Glutamatergic neuron (in vitro differentiated cells): ENCODE results near the gene CSN1S1. TPM values are rescaled to one million over a fixed set of nuclear protein-coding genes. Genes with fewer than 3 reads are reported as not detected.

Source experiments
- DNase-seq: peaks from one replicate; pipeline ENCODE4 v3.0.0; 2022
- H3K27ac Mint-ChIP-seq: one replicate; pipeline ENCODE4 v1.8.0; 2020; ENCODE audit warnings: mild to moderate bottlenecking, mixed read lengths, inconsistent platforms; ENCODE audit not compliant: unreplicated experiment
- H3K27me3 Mint-ChIP-seq: one replicate; pipeline ENCODE4 v1.8.0; 2020; ENCODE audit warnings: mild to moderate bottlenecking, moderate library complexity, mixed read lengths, inconsistent platforms; ENCODE audit not compliant: unreplicated experiment
- H3K36me3 Mint-ChIP-seq: one replicate; pipeline ENCODE4 v1.8.0; 2020; ENCODE audit warnings: mild to moderate bottlenecking, mixed read lengths, inconsistent platforms; ENCODE audit not compliant: unreplicated experiment
- H3K4me1 Mint-ChIP-seq: one replicate; pipeline ENCODE4 v1.8.0; 2020; ENCODE audit warnings: mild to moderate bottlenecking, low read depth, mixed read lengths, inconsistent platforms; ENCODE audit not compliant: unreplicated experiment
- H3K4me3 Mint-ChIP-seq: one replicate; pipeline ENCODE4 v1.8.0; 2020; ENCODE audit warnings: mild to moderate bottlenecking, mixed read lengths, inconsistent platforms; ENCODE audit not compliant: unreplicated experiment
- H3K9me3 Mint-ChIP-seq: one replicate; pipeline ENCODE4 v1.8.0; 2020; ENCODE audit warnings: mild to moderate bottlenecking, moderate library complexity, mixed read lengths, inconsistent platforms; ENCODE audit not compliant: unreplicated experiment
- CTCF ChIP-seq: fragments of 200-600 bp; sonication (generic); IDR thresholded peaks from one replicate; pipeline ENCODE4 v1.5.0; 2021; ENCODE audit not compliant: partially characterized antibody, unreplicated experiment
- total RNA-seq: library from RNA; stranded (reverse); fragmentation: NEBNext Ultra II Directional; extraction: Animal tissue kit (Norgen Biotek cat#: 25700); gene quantifications from one replicate; pipeline ENCODE4 v1.2.1, GENCODE V29; 2021; ENCODE audit not compliant: unreplicated experiment

The CSN1S1 gene
- total RNA-seq, 1 donor from 2014 or later = not detected

- TF ChIP-seq CTCF = no peak
- H3K4me3 Mint-ChIP-seq = no peak overlapping the region
Measured at GRCh38 chr4:69957209-69957608, 26.3 kb downstream of the CSN1S1 start.

DNA sequence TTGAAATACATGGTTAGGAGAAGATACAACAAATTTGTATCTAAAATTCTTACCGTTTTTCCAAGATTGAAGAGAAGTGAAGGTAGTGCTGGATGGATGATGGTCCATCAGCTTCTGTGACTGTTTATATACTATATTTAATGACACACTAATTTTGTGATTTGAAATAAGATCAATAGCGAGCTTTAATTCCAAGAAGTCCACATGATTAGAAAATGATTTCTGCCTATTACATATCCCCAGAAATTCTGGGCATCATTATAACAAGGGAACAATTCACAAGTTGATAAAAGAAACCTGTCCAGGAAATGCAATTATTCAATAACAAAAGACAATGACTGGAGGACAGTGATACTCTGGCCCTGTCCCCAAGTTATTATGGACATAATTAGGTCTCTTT is 34.8 kb downstream of the CSN1S1 start, which contains the start of gene CSN2:
Gene CSN2 (minus strand): TSS at position 101 of the 400 bp plus-strand sequence. CDS start 4,733 bp downstream, outside the sequence.
- no peak within 1 kb of the TSS for H3K27ac Mint-ChIP-seq
- H3K4me1 Mint-ChIP-seq = no peaks in the 10 kb centered on the region
- H3K9me3 Mint-ChIP-seq = no peaks in the 10 kb centered on the region
- TF ChIP-seq CTCF = no peak
- H3K4me3 Mint-ChIP-seq = no peak within 1 kb of the TSS
- H3K36me3 Mint-ChIP-seq = no peaks in the 10 kb centered on the region
- H3K27me3 Mint-ChIP-seq = no peaks in the 10 kb centered on the region
- no peak for DNase-seq

More at GRCh38 chr4:69957209-69957608, 26.3 kb downstream of the CSN1S1 start:
- Mint-ChIP-seq H3K9me3 (no peaks in the 10 kb centered on the region), H3K27ac (no peak overlapping the region), H3K27me3 (no peaks in the 10 kb centered on the region), H3K4me1 (no peaks in the 10 kb centered on the region), H3K36me3 (no peaks in the 10 kb centered on the region)
- DNase-seq = no peak

GRCh38 chr4:69970071-69970470 is 39.2 kb downstream of the CSN1S1 start:
- no peaks in the 10 kb centered on the region for H3K36me3 Mint-ChIP-seq
- no peak for TF ChIP-seq CTCF

GRCh38 chr4:69974631-69975030 is 43.8 kb downstream of the CSN1S1 start:
- no peaks in the 10 kb centered on the region for H3K9me3 Mint-ChIP-seq
- no peaks in the 10 kb centered on the region for H3K4me1 Mint-ChIP-seq
- no peak overlapping the region for H3K27ac Mint-ChIP-seq
- TF ChIP-seq CTCF = no peak
- no peaks in the 10 kb centered on the region for H3K27me3 Mint-ChIP-seq
- H3K36me3 Mint-ChIP-seq = no peaks in the 10 kb centered on the region
- DNase-seq = no peak
- H3K4me3 Mint-ChIP-seq = no peak overlapping the region

More at GRCh38 chr4:69970071-69970470, 39.2 kb downstream of the CSN1S1 start:
- Mint-ChIP-seq H3K9me3 (no peaks in the 10 kb centered on the region), H3K27ac (no peak overlapping the region), H3K4me1 (no peaks in the 10 kb centered on the region), H3K4me3 (no peak overlapping the region), H3K27me3 (no peaks in the 10 kb centered on the region)
- no peak for DNase-seq

GRCh38 chr4:69977582-69977981 is 46.7 kb downstream of the CSN1S1 start:
- no peak overlapping the region for H3K27ac Mint-ChIP-seq
- H3K4me3 Mint-ChIP-seq = no peak overlapping the region
- DNase-seq = no peak
- H3K27me3 Mint-ChIP-seq = no peaks in the 10 kb centered on the region
- no peaks in the 10 kb centered on the region for H3K36me3 Mint-ChIP-seq
- H3K9me3 Mint-ChIP-seq = no peaks in the 10 kb centered on the region
- TF ChIP-seq CTCF = no peak
- no peaks in the 10 kb centered on the region for H3K4me1 Mint-ChIP-seq
